ENCODE measurements around the gene TMEM203.

DNA sequence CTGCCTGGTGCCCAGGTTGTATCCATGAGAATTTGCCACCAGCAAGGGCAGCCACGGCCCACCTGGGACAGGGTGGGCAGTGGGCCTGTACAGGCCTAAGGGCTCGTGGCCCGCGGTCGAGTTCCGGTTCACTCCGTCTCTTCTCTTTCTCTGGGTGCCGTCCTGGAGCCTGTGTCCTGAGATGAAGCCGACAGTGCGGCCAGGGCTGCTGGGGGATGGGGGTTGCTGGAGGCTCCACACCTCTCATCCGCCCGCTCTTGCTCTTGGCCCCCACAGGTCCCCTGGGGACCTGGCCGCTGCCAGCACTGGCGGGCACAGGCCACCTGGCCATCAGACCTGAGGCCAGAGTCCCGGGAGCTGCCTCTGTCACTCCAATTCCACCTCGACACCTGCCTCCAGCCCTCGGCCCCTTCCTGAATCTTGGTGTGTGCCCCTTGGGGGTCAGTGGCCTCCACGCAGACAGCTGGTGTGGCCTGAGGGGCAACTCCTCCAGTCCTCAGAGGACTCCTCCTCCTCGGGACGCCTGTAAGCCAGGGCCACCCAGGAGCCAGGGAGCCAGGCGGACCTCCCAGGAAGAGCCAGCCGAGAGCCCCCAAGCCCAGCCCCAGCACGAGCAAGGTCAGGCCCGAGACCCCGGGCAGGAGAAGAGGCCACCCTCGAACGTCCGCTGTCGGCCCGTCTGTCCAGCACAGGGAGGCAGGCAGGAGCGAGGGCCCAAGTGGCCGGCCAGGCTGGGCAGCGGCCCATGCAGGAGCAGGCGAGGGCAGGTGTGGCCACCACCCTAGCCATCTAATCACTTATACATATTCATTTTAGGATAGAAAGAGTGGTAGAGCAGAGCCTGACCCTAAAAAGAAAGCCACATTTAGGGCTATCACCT is 40.8 kb downstream of the TMEM203 start:
- TF ChIP-seq ZBTB7A (IDR thresholded peaks at IDR 0.05; ENCODE audit: low read depth) (no peak), MAX (IDR thresholded peaks at IDR 0.05) (no peak), REST (IDR thresholded peaks at IDR 0.05; ENCODE audit: low read depth) (no peak), RAD21 (IDR thresholded peaks at IDR 0.05; ENCODE audit: low read depth) (no peak), FOXM1 (IDR thresholded peaks at IDR 0.05; ENCODE audit: borderline replicate concordance, low read depth) (no peak), NFIC (IDR thresholded peaks at IDR 0.05) (no peak), USF1 (IDR thresholded peaks at IDR 0.05) (no peak)

Data from Ishikawa (cell line).